Measurements from ENCODE around the gene AUNIP.

DNA sequence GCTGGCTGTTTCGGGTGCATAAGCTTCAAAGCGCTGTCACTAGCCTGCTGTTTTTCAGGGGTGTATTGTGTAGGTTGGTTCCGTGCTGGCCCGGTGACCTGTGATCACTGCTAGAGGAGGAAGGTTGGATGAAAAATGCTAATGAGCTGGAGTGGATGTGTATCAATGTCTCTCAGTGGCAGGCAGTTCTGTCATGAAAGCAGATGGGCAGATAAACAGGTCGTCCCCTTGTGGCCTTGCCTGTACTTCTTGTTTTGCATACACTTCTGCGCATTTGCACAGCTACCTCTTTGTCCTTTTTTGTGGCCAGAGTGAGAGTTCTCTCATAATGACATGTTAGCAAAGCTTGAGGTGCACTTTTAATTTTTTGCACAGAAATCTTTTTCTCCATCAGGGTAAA, 56.3 kb downstream of the AUNIP start:
- TF ChIP-seq, protein P1, sequence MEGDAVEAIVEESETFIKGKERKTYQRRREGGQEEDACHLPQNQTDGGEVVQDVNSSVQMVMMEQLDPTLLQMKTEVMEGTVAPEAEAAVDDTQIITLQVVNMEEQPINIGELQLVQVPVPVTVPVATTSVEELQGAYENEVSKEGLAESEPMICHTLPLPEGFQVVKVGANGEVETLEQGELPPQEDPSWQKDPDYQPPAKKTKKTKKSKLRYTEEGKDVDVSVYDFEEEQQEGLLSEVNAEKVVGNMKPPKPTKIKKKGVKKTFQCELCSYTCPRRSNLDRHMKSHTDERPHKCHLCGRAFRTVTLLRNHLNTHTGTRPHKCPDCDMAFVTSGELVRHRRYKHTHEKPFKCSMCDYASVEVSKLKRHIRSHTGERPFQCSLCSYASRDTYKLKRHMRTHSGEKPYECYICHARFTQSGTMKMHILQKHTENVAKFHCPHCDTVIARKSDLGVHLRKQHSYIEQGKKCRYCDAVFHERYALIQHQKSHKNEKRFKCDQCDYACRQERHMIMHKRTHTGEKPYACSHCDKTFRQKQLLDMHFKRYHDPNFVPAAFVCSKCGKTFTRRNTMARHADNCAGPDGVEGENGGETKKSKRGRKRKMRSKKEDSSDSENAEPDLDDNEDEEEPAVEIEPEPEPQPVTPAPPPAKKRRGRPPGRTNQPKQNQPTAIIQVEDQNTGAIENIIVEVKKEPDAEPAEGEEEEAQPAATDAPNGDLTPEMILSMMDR (IDR thresholded peaks at IDR 0.05): no peak
- no peak for TF ChIP-seq POLR2A (IDR thresholded peaks at IDR 0.05)
